Gastroesophageal sphincter (tissue), 4 donors: ENCODE results near the gene TMEM116. TPM values are rescaled to one million over a fixed set of nuclear protein-coding genes. Genes with fewer than 3 reads are reported as not detected.
A peak's percentile ranks its signal among the peaks of the same experiment; 100 is the strongest.

Experiments
- ATAC-seq: fragments of 150-250 bp; one replicate; pipeline ENCODE4 v1.9.1; 2016; ENCODE audit warnings: mild to moderate bottlenecking, moderate library complexity
- H3K27ac ChIP-seq, 4 donors: fragments of 200-600 bp; sonication (generic) in 3 of 4; 1 replicate in 3 of 4; 2 replicates in 1 of 4; pipeline ENCODE4 v1.5.1; 2016 to 2019
- H3K27me3 ChIP-seq: fragments of 200-600 bp; sonication (generic); one replicate; pipeline ENCODE4 v1.5.1; 2019
- H3K36me3 ChIP-seq, 2 donors: fragments of 200-600 bp; sonication (generic); one replicate each; pipeline ENCODE4 v1.5.1; 2019; ENCODE audit warnings: control low read depth in 1 of 2
- H3K4me1 ChIP-seq, 3 donors: fragments of 200-600 bp; sonication (generic); 1 replicate in 2 of 3; 2 replicates in 1 of 3; pipeline ENCODE4 v1.5.1; 2016 to 2019; ENCODE audit warnings: control low read depth in 2 of 3
- H3K4me3 ChIP-seq, 2 donors: fragments of 200-600 bp; sonication (generic); one replicate each; pipeline ENCODE4 v1.5.1; 2019; ENCODE audit warnings: mild to moderate bottlenecking in 1 of 2, moderate library complexity in 1 of 2
- H3K9me3 ChIP-seq, 3 donors: fragments of 200-600 bp; sonication (generic); one replicate each; pipeline ENCODE4 v1.5.1; 2017 to 2019; ENCODE audit warnings: control low read depth in 2 of 3
- CTCF ChIP-seq, 4 experiments: fragments of 200-600 bp in 2 of 4; fragments of 450-650 bp in 2 of 4; sonication (generic) in 1 of 4; IDR thresholded peaks; one replicate each; pipeline ENCODE4 v1.5.1; 2017 to 2019; ENCODE audit warnings: antibody characterized with exemption in 4 of 4, mild to moderate bottlenecking in 2 of 4, moderate library complexity in 2 of 4
- EP300 ChIP-seq: sonication (generic); formaldehyde crosslinking; IDR thresholded peaks from one replicate; pipeline ENCODE4 v1.6.1; 2017; ENCODE audit warnings: antibody characterized with exemption, mild to moderate bottlenecking
- POLR2A ChIP-seq, 2 donors: fragments of 450-650 bp; IDR thresholded peaks; one replicate each; pipeline ENCODE4 v1.6.1; 2017; ENCODE audit warnings: antibody characterized with exemption in 2 of 2, mild to moderate bottlenecking in 2 of 2, moderate library complexity in 1 of 2
- POLR2AphosphoS5 ChIP-seq: sonication (generic); formaldehyde crosslinking; IDR thresholded peaks from one replicate; pipeline ENCODE4 v1.6.1; 2017; ENCODE audit warnings: antibody characterized with exemption
- WGBS, 2 donors: methylation state at CpG; one replicate each; pipeline ENCODE4 v1.1.5; 2018; ENCODE audit warnings: low coverage in 1 of 2; 5-methylcytosine and 5-hydroxymethylcytosine counted together
- total RNA-seq, 4 donors: library from RNA; depleted of rRNA; stranded (reverse); fragments of >200 nt; gene quantifications; one replicate each; pipeline ENCODE4 v1.1.0, GENCODE V29; 2016

The TMEM116 gene
- total RNA-seq, 4 donors from 2014 or later = 6.4 to 11.4 (median 6.7) TPM

- H3K9me3 ChIP-seq = no peaks in the 10 kb centered on the region
- H3K4me3 ChIP-seq = no peak overlapping the region
- H3K36me3 ChIP-seq = peaks cover 0 to 6% of the 10 kb centered on the region in 2 donors
- H3K4me1 ChIP-seq = peaks cover 0 to 14% (median 3%) of the 10 kb centered on the region in 3 donors
- TF ChIP-seq POLR2A (IDR thresholded peaks at IDR 0.05) = no peak
- peak; percentile 20 for TF ChIP-seq POLR2AphosphoS5
- H3K27me3 ChIP-seq = no peaks in the 10 kb centered on the region
- ATAC-seq = no peak
- 42 to 50% methylated on average over 1 of the region's 1 CpG for WGBS, 2 donors
- H3K27ac ChIP-seq = peak overlapping the region; percentile 53 to 77 (median 70)
These were observed 75.5 kb downstream of the TMEM116 start for GRCh38 chr12:111937429-111937828.

GRCh38 chr12:111936869-111937268 is 76.1 kb downstream of the TMEM116 start:
- TF ChIP-seq POLR2A (IDR thresholded peaks at IDR 0.05) (no peak), EP300 (no peak), CTCF (IDR thresholded peaks at IDR 0.05) (no peak), POLR2AphosphoS5 (no peak)
- H3K27me3 ChIP-seq = no peaks in the 10 kb centered on the region
- H3K4me3 ChIP-seq = no peak overlapping the region
- ATAC-seq = no peak
- H3K4me1 ChIP-seq = peaks cover 0 to 14% (median 3%) of the 10 kb centered on the region in 3 donors
- peaks cover 0 to 12% of the 10 kb centered on the region in 2 donors for H3K36me3 ChIP-seq
- no peaks in the 10 kb centered on the region for H3K9me3 ChIP-seq
- peak overlapping the region; percentile 53 to 77 (median 70) for H3K27ac ChIP-seq

GRCh38 chr12:111932241-111932640 is 80.7 kb downstream of the TMEM116 start:
- Histone ChIP-seq H3K4me3 (no peak overlapping the region), H3K36me3 (peaks cover 0 to 16% of the 10 kb centered on the region in 2 donors), H3K9me3 (no peaks in the 10 kb centered on the region), H3K27me3 (no peaks in the 10 kb centered on the region), H3K4me1 (peaks cover 0 to 9% (median 0%) of the 10 kb centered on the region in 3 donors), H3K27ac (no peak overlapping the region)
- WGBS, 2 donors = 81 to 86% methylated on average over 5 of the region's 5 CpGs
- TF ChIP-seq EP300 (no peak), POLR2AphosphoS5 (no peak), CTCF (IDR thresholded peaks at IDR 0.05) (no peak), POLR2A (IDR thresholded peaks at IDR 0.05) (no peak)
- ATAC-seq = no peak

- no peak overlapping the region for H3K27ac ChIP-seq
- TF ChIP-seq POLR2A (IDR thresholded peaks at IDR 0.05) (no peak), POLR2AphosphoS5 (no peak), EP300 (no peak), CTCF (IDR thresholded peaks at IDR 0.05) (no peak)
- 78 to 88% methylated on average over 4 to 5 of the region's 5 CpGs for WGBS, 2 donors
- no peaks in the 10 kb centered on the region for H3K27me3 ChIP-seq
- no peak for ATAC-seq
- no peaks in the 10 kb centered on the region for H3K9me3 ChIP-seq
- H3K4me1 ChIP-seq = no peaks in the 10 kb centered on the region
- H3K4me3 ChIP-seq = no peak overlapping the region
- H3K36me3 ChIP-seq = peaks cover 0 to 10% of the 10 kb centered on the region in 2 donors
These were observed 85.6 kb downstream of the TMEM116 start for GRCh38 chr12:111927346-111927745.

- no peak overlapping the region for H3K4me3 ChIP-seq
- peaks cover 0 to 2% of the 10 kb centered on the region in 2 donors for H3K36me3 ChIP-seq
- no peaks in the 10 kb centered on the region for H3K27me3 ChIP-seq
- no peak overlapping the region for H3K27ac ChIP-seq
- TF ChIP-seq POLR2AphosphoS5 (no peak), EP300 (no peak), POLR2A (IDR thresholded peaks at IDR 0.05) (no peak), CTCF (IDR thresholded peaks at IDR 0.05) (no peak)
- ATAC-seq = no peak
- WGBS, 2 donors = 100% methylated on average over 1 to 2 of the region's 2 CpGs
- H3K4me1 ChIP-seq = no peaks in the 10 kb centered on the region
- H3K9me3 ChIP-seq = no peaks in the 10 kb centered on the region
These were observed 86.3 kb downstream of the TMEM116 start for GRCh38 chr12:111926631-111927030.
